ENCODE measurements around the gene MARCKSL1. TPM values are rescaled to one million over a fixed set of nuclear protein-coding genes. Genes with fewer than 3 reads are reported as not detected.

Gene MARCKSL1
- polyA plus RNA-seq, 1 experiment = 196 TPM

DNA sequence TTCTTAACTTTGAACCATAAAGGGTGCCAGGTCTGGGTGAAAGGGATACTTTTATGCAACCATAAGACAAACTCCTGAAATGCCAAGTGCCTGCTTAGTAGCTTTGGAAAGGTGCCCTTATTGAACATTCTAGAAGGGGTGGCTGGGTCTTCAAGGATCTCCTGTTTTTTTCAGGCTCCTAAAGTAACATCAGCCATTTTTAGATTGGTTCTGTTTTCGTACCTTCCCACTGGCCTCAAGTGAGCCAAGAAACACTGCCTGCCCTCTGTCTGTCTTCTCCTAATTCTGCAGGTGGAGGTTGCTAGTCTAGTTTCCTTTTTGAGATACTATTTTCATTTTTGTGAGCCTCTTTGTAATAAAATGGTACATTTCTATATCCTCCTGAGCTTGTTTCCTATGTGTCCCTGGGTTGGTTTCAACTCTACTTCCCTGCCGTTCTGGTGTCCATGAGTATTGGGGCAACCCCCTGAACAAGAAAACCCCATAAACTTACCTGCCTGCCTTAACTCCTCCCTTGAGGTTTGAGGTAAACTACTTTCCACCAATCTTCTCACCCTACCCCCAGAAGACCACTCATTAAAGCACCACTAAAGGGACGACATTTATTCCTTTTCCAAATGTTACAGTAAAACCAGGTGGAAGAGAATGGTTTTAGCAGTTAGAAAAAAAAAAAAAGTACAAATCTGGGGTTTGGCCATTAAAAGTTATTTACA is 2.6 kb downstream of the MARCKSL1 start:
- DNase-seq (ENCODE audit: low read depth, low spot score) = no peak
- Histone ChIP-seq H3K27ac (ENCODE audit: low read depth, low read length) (no peak overlapping the region), H3K4me3 (ENCODE audit: low read depth, low read length) (peak overlapping the region; percentile 85; the same call in 1 of the 2 replicates), H3K27me3 (ENCODE audit: control insufficient read depth, insufficient read depth, low read length) (no peaks in the 10 kb centered on the region), H3K9me3 (ENCODE audit: control insufficient read depth, insufficient read depth, low read length) (no peaks in the 10 kb centered on the region; the same call in 1 of the 2 replicates)
- CTCF ChIA-PET = interaction anchor here (0.6 to 2.3 kb wide), 2 partner anchors 83 to 117 kb away, joined by 3 to 6 read pairs; no protein-coding TSS in a partner anchor
- POLR2A ChIA-PET = interaction anchor here (0.6 to 1.3 kb wide), 4 partner anchors 12 to 92 kb away, joined by 3 read pairs; no protein-coding TSS in a partner anchor
- TF ChIP-seq, protein P1, sequence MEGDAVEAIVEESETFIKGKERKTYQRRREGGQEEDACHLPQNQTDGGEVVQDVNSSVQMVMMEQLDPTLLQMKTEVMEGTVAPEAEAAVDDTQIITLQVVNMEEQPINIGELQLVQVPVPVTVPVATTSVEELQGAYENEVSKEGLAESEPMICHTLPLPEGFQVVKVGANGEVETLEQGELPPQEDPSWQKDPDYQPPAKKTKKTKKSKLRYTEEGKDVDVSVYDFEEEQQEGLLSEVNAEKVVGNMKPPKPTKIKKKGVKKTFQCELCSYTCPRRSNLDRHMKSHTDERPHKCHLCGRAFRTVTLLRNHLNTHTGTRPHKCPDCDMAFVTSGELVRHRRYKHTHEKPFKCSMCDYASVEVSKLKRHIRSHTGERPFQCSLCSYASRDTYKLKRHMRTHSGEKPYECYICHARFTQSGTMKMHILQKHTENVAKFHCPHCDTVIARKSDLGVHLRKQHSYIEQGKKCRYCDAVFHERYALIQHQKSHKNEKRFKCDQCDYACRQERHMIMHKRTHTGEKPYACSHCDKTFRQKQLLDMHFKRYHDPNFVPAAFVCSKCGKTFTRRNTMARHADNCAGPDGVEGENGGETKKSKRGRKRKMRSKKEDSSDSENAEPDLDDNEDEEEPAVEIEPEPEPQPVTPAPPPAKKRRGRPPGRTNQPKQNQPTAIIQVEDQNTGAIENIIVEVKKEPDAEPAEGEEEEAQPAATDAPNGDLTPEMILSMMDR (IDR thresholded peaks at IDR 0.05; ENCODE audit: low read depth, low read length) = no peak

DNA sequence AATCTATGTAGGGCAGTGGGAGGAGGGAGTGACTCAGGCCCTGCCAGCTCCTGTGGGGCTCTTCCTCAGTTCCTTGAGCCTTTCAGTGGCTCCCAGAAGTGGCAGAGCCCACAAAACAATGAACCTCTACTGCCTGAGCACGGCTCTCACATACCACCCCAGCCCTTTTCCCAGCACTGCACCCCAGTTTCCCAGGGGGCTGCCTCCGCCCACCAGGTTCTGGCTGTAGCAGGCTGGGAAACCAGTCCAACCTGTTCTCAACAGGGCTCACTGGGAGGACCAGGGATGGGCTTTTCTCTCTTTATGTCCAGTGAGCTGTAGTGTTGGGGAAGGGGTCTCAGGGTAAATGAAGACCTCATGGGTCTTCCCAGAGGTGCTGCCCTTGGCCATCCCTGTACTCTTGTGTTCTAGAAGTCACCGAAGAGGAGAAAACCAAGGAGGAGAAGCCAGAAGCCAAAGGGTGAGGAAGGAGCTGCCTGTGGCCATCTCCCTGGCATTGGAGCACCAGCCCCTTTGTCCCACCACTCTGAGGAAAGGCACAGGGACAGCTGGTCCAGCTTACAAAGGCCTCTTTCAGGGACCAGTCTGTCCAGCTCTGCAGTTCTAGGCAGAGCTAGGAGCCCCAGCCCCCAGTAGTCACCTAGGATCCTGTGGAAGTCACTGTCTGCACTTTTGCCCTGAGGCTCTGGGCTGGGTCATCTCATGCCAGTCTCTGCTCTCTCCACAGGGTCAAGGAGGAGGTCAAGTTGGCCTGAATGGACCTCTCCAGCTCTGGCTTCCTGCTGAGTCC is 3.5 kb downstream of the MARCKSL1 start:
- ChIA-PET POLR2A (interaction anchor here (0.9 to 1.3 kb wide), 3 partner anchors 10 to 92 kb away, joined by 3 read pairs; no protein-coding TSS in a partner anchor), CTCF (interaction anchor here (1.0 to 2.3 kb wide), 3 partner anchors 16 to 117 kb away, joined by 3 to 6 read pairs (median 4); no protein-coding TSS in a partner anchor)
- Histone ChIP-seq H3K9me3 (ENCODE audit: control insufficient read depth, insufficient read depth, low read length) (no peaks in the 10 kb centered on the region; the same call in 1 of the 2 replicates), H3K27ac (ENCODE audit: low read depth, low read length) (peak overlapping the region; percentile 47), H3K4me3 (ENCODE audit: low read depth, low read length) (no peak overlapping the region), H3K27me3 (ENCODE audit: control insufficient read depth, insufficient read depth, low read length) (no peaks in the 10 kb centered on the region)
- TF ChIP-seq, protein P1 (IDR thresholded peaks at IDR 0.05; ENCODE audit: low read depth, low read length) = no peak
- DNase-seq (ENCODE audit: low read depth, low spot score) = no peak

DNA sequence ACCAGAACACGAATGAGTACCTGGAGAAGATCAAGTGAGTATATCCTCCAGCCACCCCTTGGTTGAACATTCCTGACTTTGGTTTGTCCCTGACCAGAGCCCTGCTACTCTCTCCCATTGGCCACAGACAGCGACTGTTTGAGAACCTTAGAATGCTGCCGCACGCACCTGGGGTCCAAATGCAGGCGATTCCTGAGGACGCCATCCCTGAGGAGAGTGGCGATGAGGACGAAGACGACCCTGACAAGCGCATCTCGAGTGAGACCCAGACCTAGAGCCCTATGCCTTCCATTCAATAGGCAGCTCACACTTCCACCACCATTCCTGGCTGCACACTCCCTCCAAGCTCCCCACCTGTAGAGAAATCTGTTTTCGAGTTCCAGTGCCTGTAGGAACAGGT is 4.5 kb downstream of the MARCKSL1 start:
- no peaks in the 10 kb centered on the region for H3K27me3 ChIP-seq (ENCODE audit: control insufficient read depth, insufficient read depth, low read length)
- no peak overlapping the region for H3K27ac ChIP-seq (ENCODE audit: low read depth, low read length)
- POLR2A ChIA-PET = interaction anchor here (0.9 kb wide), 1 partner anchor 10 kb away, joined by 3 read pairs; no protein-coding TSS in a partner anchor
- CTCF ChIA-PET = interaction anchor here (1.0 kb wide), 2 partner anchors 15 to 116 kb away, joined by 3 to 4 read pairs; no protein-coding TSS in a partner anchor
- no peak for DNase-seq (ENCODE audit: low read depth, low spot score)
- TF ChIP-seq, protein P1 (IDR thresholded peaks at IDR 0.05; ENCODE audit: low read depth, low read length) = no peak
- H3K9me3 ChIP-seq (ENCODE audit: control insufficient read depth, insufficient read depth, low read length) = no peaks in the 10 kb centered on the region; the same call in 1 of the 2 replicates
- H3K4me3 ChIP-seq (ENCODE audit: low read depth, low read length) = no peak overlapping the region

DNA sequence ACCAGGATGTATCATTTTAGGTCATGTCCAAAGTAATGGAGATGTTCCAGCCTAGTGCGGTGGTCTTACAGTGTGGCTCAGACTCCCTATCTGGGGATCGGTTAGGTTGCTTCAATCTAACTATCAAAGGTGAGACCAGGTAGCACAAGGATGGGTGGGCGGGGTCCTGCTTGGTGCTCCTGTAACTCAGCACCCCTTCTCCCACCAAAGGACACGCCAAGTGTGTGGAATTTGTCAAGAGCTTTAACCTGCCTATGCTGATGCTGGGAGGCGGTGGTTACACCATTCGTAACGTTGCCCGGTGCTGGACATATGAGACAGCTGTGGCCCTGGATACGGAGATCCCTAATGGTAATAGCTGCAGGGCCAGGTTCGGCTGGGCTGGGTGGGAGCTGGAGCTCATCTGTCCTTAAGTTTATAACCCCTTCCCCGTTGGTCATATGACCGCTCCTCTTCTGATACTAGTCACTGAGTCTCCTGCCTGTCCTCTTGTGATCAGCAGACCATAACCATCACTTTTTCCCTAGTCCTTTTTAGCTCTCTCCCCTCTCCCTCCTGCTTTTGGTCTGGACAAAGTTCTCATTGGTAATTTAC is 5.4 kb downstream of the MARCKSL1 start:
- ChIA-PET CTCF (no interaction called here), POLR2A (no interaction called here)
- TF ChIP-seq, protein P1 (IDR thresholded peaks at IDR 0.05; ENCODE audit: low read depth, low read length) = no peak
- no peaks in the 10 kb centered on the region; the same call in 1 of the 2 replicates for H3K9me3 ChIP-seq (ENCODE audit: control insufficient read depth, insufficient read depth, low read length)
- no peak overlapping the region for H3K4me3 ChIP-seq (ENCODE audit: low read depth, low read length)
- no peaks in the 10 kb centered on the region for H3K27me3 ChIP-seq (ENCODE audit: control insufficient read depth, insufficient read depth, low read length)
- H3K27ac ChIP-seq (ENCODE audit: low read depth, low read length) = no peak overlapping the region
- no peak for DNase-seq (ENCODE audit: low read depth, low spot score)
